Cardiac muscle cell (in vitro differentiated cells and primary cell): ENCODE data around the gene PHRF1. TPM values are rescaled to one million over a fixed set of nuclear protein-coding genes. Genes with fewer than 3 reads are reported as not detected.

Experiments
- DNase-seq, 2 donors: peaks; one replicate each; pipeline versions ENCODE4 v3.0.0 to v3.0.0-alpha.2; 2010 to 2017; ENCODE audit warnings: low read depth in 1 of 2, low spot score in 1 of 2
- H3K27ac ChIP-seq: fragments of 200-600 bp; sonication (generic); 2 replicates; pipeline ENCODE4 v1.5.1; 2016
- H3K27me3 ChIP-seq: fragments of 200-600 bp; sonication (generic); 2 replicates; pipeline ENCODE4 v1.6.0; 2016; ENCODE audit warnings: control low read depth
- H3K36me3 ChIP-seq: fragments of 200-600 bp; sonication (generic); 2 replicates; pipeline ENCODE4 v1.5.1; 2016; ENCODE audit warnings: control low read depth
- H3K4me1 ChIP-seq: fragments of 200-600 bp; sonication (generic); 2 replicates; pipeline ENCODE4 v1.8.1; 2017; ENCODE audit warnings: low read depth, mild to moderate bottlenecking, mixed run types
- H3K4me3 ChIP-seq: fragments of 200-600 bp; sonication (generic); 2 replicates; pipeline ENCODE4 v1.5.1; 2016; ENCODE audit warnings: mild to moderate bottlenecking
- H3K9me3 ChIP-seq: fragments of 200-600 bp; sonication (generic); 2 replicates; pipeline ENCODE4 v1.5.1; 2017; ENCODE audit warnings: low read depth, mild to moderate bottlenecking, control low read depth
- CTCF ChIP-seq: IDR thresholded peaks from 2 replicates; pipeline ENCODE4 v1.5.1; 2012; ENCODE audit warnings: low read depth, mild to moderate bottlenecking, low read length
- polyA plus RNA-seq: library from polyadenylated mRNA; unstranded; fragments of >200 nt; fragmentation: Nextera tagmentation; extraction: Ambion mirVana; gene quantifications from 2 replicates; pipeline ENCODE4 v1.2.1, GENCODE V29; 2016
- total RNA-seq: library from RNA; depleted of rRNA; stranded (reverse); fragments of >200 nt; gene quantifications from 2 replicates; pipeline ENCODE4 v1.2.3, GENCODE V29; 2016

PHRF1 gene
- total and polyA plus RNA-seq, 2 experiments from 2014 or later = 17.8 to 48.0 TPM

- peak overlapping the region; percentile 91 for H3K4me3 ChIP-seq
Observed at GRCh38 chr11:562046-562645, 14.1 kb upstream of the PHRF1 start.

GRCh38 chr11:563066-563811 lies 13.0 kb upstream of the PHRF1 start:
- no peak overlapping the region for H3K27ac ChIP-seq
- H3K27me3 ChIP-seq = peaks cover 4% of the 10 kb centered on the region
- H3K4me3 ChIP-seq = no peak overlapping the region
- H3K36me3 ChIP-seq = peaks cover 5% of the 10 kb centered on the region
- H3K9me3 ChIP-seq = no peaks in the 10 kb centered on the region
- H3K4me1 ChIP-seq = peaks cover 18% of the 10 kb centered on the region
- TF ChIP-seq CTCF = no peak
- DNase-seq = no peak

More at GRCh38 chr11:562046-562645, 14.1 kb upstream of the PHRF1 start:
- Histone ChIP-seq H3K36me3 (peaks cover 4% of the 10 kb centered on the region), H3K4me1 (peaks cover 16% of the 10 kb centered on the region), H3K27me3 (peaks cover 15% of the 10 kb centered on the region), H3K9me3 (no peaks in the 10 kb centered on the region), H3K27ac (no peak overlapping the region)
- TF ChIP-seq CTCF = no peak
- no peak for DNase-seq

- Histone ChIP-seq H3K4me3 (no peak overlapping the region), H3K27me3 (no peaks in the 10 kb centered on the region), H3K4me1 (peaks cover 18% of the 10 kb centered on the region), H3K9me3 (no peaks in the 10 kb centered on the region), H3K27ac (no peak overlapping the region), H3K36me3 (peaks cover 5% of the 10 kb centered on the region)
- TF ChIP-seq CTCF = no peak
- DNase-seq = no peak
Observed at GRCh38 chr11:563812-564578, 12.3 kb upstream of the PHRF1 start.

GRCh38 chr11:565921-566509 lies 10.3 kb upstream of the PHRF1 start:
- Histone ChIP-seq H3K27ac (peak overlapping the region; percentile 76), H3K9me3 (no peaks in the 10 kb centered on the region)
- no peak for DNase-seq

More at GRCh38 chr11:565921-566509, 10.3 kb upstream of the PHRF1 start:
- no peak for TF ChIP-seq CTCF
- no peak overlapping the region for H3K4me3 ChIP-seq
- no peaks in the 10 kb centered on the region for H3K27me3 ChIP-seq
- peaks cover 5% of the 10 kb centered on the region for H3K36me3 ChIP-seq
- H3K4me1 ChIP-seq = peaks cover 21% of the 10 kb centered on the region
